H9 (cell line): ENCODE measurements around the gene LDB2. TPM values are rescaled to one million over a fixed set of nuclear protein-coding genes. Genes with fewer than 3 reads are reported as not detected.

Experiments used
- DNase-seq: peaks from one replicate; pipeline ENCODE4 v3.0.0-alpha.2; 2017
- H2AFZ ChIP-seq: one replicate; pipeline ENCODE4 v1.6.1; 2013; ENCODE audit warnings: mild to moderate bottlenecking, low read length, control low read depth, moderate library complexity
- H2AK5ac ChIP-seq: 2 replicates; pipeline ENCODE4 v1.6.1; 2013; ENCODE audit warnings: low read length, control low read depth, mixed read lengths; ENCODE audit not compliant: insufficient read length
- H2BK120ac ChIP-seq: one replicate; pipeline ENCODE4 v1.6.1; 2013; ENCODE audit warnings: low read depth, mild to moderate bottlenecking, low read length, control low read depth, inconsistent platforms; ENCODE audit not compliant: poor library complexity, severe bottlenecking
- H2BK12ac ChIP-seq: 2 replicates; pipeline ENCODE4 v1.6.1; 2013; ENCODE audit warnings: low read length, control low read depth, mixed read lengths, low read depth; ENCODE audit not compliant: insufficient read length
- H2BK15ac ChIP-seq: 2 replicates; pipeline ENCODE4 v1.6.1; 2013; ENCODE audit warnings: low read depth, low read length, control low read depth
- H2BK20ac ChIP-seq: one replicate; pipeline ENCODE4 v1.6.1; 2013; ENCODE audit warnings: low read depth, mild to moderate bottlenecking, low read length, control low read depth, inconsistent platforms; ENCODE audit not compliant: poor library complexity, severe bottlenecking
- H2BK5ac ChIP-seq: 2 replicates; pipeline ENCODE4 v1.6.1; 2013; ENCODE audit warnings: low read length, control low read depth, mixed read lengths; ENCODE audit not compliant: insufficient read length
- H3K14ac ChIP-seq: 2 replicates; pipeline ENCODE4 v1.6.1; 2013; ENCODE audit warnings: low read length, control low read depth; ENCODE audit not compliant: insufficient read depth
- H3K18ac ChIP-seq: 2 replicates; pipeline ENCODE4 v1.6.1; 2013; ENCODE audit warnings: low read depth, mild to moderate bottlenecking, mixed read lengths, low read length, control low read depth; ENCODE audit not compliant: insufficient read length
- H3K23ac ChIP-seq: 2 replicates; pipeline ENCODE4 v1.6.1; 2013; ENCODE audit warnings: low read length, control low read depth, mixed read lengths, low read depth; ENCODE audit not compliant: insufficient read length
- H3K23me2 ChIP-seq: 2 replicates; pipeline ENCODE4 v1.6.1; 2013; ENCODE audit warnings: low read depth, mild to moderate bottlenecking, mixed read lengths, low read length, control low read depth; ENCODE audit not compliant: insufficient read length, poor library complexity, severe bottlenecking
- H3K27ac ChIP-seq: 2 replicates; pipeline ENCODE4 v1.5.1; 2013; ENCODE audit warnings: low read length, control low read depth, mixed read lengths, low read depth; ENCODE audit not compliant: insufficient read length
- H3K27me3 ChIP-seq: 2 replicates; pipeline ENCODE4 v1.6.1; 2013; ENCODE audit warnings: low read length, control low read depth, inconsistent platforms; ENCODE audit not compliant: insufficient read depth
- H3K4ac ChIP-seq: 2 replicates; pipeline ENCODE4 v1.6.1; 2013; ENCODE audit warnings: low read depth, mild to moderate bottlenecking, control low read depth, inconsistent platforms, low read length, moderate library complexity
- H3K4me1 ChIP-seq: 2 replicates; pipeline ENCODE4 v1.6.1; 2013; ENCODE audit warnings: low read length, control low read depth, inconsistent platforms; ENCODE audit not compliant: insufficient read depth
- H3K4me2 ChIP-seq: 2 replicates; pipeline ENCODE4 v1.6.1; 2013; ENCODE audit warnings: low read length, control low read depth, mixed read lengths; ENCODE audit not compliant: insufficient read length, insufficient read depth
- H3K56ac ChIP-seq: 2 replicates; pipeline ENCODE4 v1.6.1; 2013; ENCODE audit warnings: low read depth, mild to moderate bottlenecking, mixed read lengths, low read length, control low read depth; ENCODE audit not compliant: insufficient read length
- H3K79me1 ChIP-seq: 2 replicates; pipeline ENCODE4 v1.6.1; 2013; ENCODE audit warnings: low read depth, mild to moderate bottlenecking, moderate library complexity, low read length, control low read depth, inconsistent platforms; ENCODE audit not compliant: insufficient read depth, poor library complexity, severe bottlenecking
- H3K79me2 ChIP-seq: 2 replicates; pipeline ENCODE4 v1.6.1; 2013; ENCODE audit warnings: low read length, control low read depth, inconsistent platforms; ENCODE audit not compliant: insufficient read depth
- H3K9ac ChIP-seq: 2 replicates; pipeline ENCODE4 v1.6.1; 2013; ENCODE audit warnings: low read length, control low read depth, mixed read lengths; ENCODE audit not compliant: insufficient read length; ENCODE audit errors: extremely low read depth
- H3K9me3 ChIP-seq: one replicate; pipeline ENCODE4 v1.6.1; 2013; ENCODE audit warnings: low read depth, low read length, inconsistent platforms; ENCODE audit not compliant: control insufficient read depth
- H3T11ph ChIP-seq: one replicate; pipeline ENCODE4 v1.6.1; 2013; ENCODE audit warnings: mild to moderate bottlenecking, low read length, control low read depth, inconsistent platforms
- H4K20me1 ChIP-seq: one replicate; pipeline ENCODE4 v1.6.1; 2013; ENCODE audit not compliant: control insufficient read depth, insufficient read length, insufficient read depth
- H4K5ac ChIP-seq: 2 replicates; pipeline ENCODE4 v1.6.1; 2013; ENCODE audit warnings: low read depth, mild to moderate bottlenecking, mixed read lengths, low read length, control low read depth; ENCODE audit not compliant: insufficient read length
- H4K8ac ChIP-seq: replicated peaks from 2 replicates; pipeline ENCODE4 v1.6.1; 2013; ENCODE audit warnings: low read length, control low read depth, mixed read lengths, low read depth; ENCODE audit not compliant: insufficient read length
- H4K91ac ChIP-seq: 2 replicates; pipeline ENCODE4 v1.6.1; 2013; ENCODE audit warnings: low read depth, mild to moderate bottlenecking, moderate library complexity, mixed read lengths, low read length, control low read depth; ENCODE audit not compliant: insufficient read length
- H3K27ac Mint-ChIP-seq, 3 experiments: 2 replicates in 2 of 3; 3 replicates in 1 of 3; pipeline ENCODE4 v1.8.0; 2020 to 2021; ENCODE audit warnings: mixed read lengths in 3 of 3, mild to moderate bottlenecking in 1 of 3, moderate library complexity in 1 of 3
- H3K27me3 Mint-ChIP-seq: 2 replicates; pipeline ENCODE4 v1.8.0; 2021; ENCODE audit warnings: low read depth, mild to moderate bottlenecking, moderate library complexity, mixed read lengths
- H3K36me3 Mint-ChIP-seq, 3 experiments: 2 replicates in 2 of 3; 3 replicates in 1 of 3; pipeline ENCODE4 v1.8.0; 2020 to 2021; ENCODE audit warnings: low read depth in 3 of 3, mixed read lengths in 3 of 3; ENCODE audit not compliant: insufficient read depth in 1 of 3
- H3K4me1 Mint-ChIP-seq, 2 experiments: 2 replicates each; pipeline ENCODE4 v1.8.0; 2020; ENCODE audit warnings: mixed read lengths in 2 of 2
- H3K4me3 Mint-ChIP-seq, 2 experiments: 2 replicates in 1 of 2; 3 replicates in 1 of 2; pipeline ENCODE4 v1.8.0; 2020 to 2021; ENCODE audit warnings: mild to moderate bottlenecking in 2 of 2, mixed read lengths in 2 of 2, moderate library complexity in 1 of 2
- H3K9me3 Mint-ChIP-seq, 2 experiments: 2 replicates in 1 of 2; 3 replicates in 1 of 2; pipeline ENCODE4 v1.8.0; 2020; ENCODE audit warnings: mild to moderate bottlenecking in 2 of 2, mixed read lengths in 2 of 2, moderate library complexity in 1 of 2
- WGBS: extraction: QIAGEN DNeasy Blood & Tissue Kit; methylation state at CpG from one replicate; pipeline ENCODE4 v1.1.7; 2013; ENCODE audit warnings: missing lambda C conversion rate, low lambda C conversion rate, mixed read lengths; ENCODE audit not compliant: insufficient read length; ENCODE audit errors: extremely low coverage; 5-methylcytosine and 5-hydroxymethylcytosine counted together
- total RNA-seq: library from RNA; stranded (reverse); gene quantifications from 2 replicates; pipeline ENCODE4 v1.2.1, GENCODE V29; 2021
- TF ChIP-seq, protein P1 (sequence below): fragments of 200-600 bp; sonication (generic); conservative IDR thresholded peaks from 3 replicates; pipeline ENCODE4 v1.8.0; 2021; ENCODE audit warnings: antibody characterized with exemption, mild to moderate bottlenecking

Gene LDB2
- total RNA-seq, 1 experiment from 2014 or later: 22.5 TPM

DNA sequence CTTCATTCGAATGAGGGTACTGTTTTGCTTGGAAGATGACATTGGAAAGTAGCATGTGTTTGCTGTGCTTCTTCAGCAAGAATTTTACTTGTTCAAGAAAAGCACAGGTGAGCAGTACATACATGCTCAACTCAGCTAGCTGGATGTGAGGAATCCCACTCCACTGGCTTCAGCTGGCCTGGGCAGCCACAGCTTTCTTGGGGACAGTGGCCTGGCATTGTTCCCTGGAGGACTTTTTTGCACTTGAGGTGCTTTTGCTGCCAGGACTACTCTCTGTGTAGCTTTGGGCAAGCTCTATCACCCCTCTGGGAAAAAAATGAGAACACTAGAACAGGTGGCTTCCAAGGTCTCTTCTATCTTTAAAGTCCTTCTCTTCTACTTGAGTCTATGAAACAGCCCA, 184.3 kb downstream of the LDB2 start:
- Histone ChIP-seq H3T11ph (no peak overlapping the region), H3K14ac (no peak overlapping the region), H4K5ac (no peak overlapping the region), H2BK12ac (no peak overlapping the region), H3K27ac (no peak overlapping the region), H3K9ac (no peak overlapping the region), H3K4me2 (no peak overlapping the region), H2BK20ac (no peak overlapping the region), H3K23ac (no peak overlapping the region), H2AK5ac (no peak overlapping the region), H3K79me1 (no peaks in the 10 kb centered on the region), H3K79me2 (no peaks in the 10 kb centered on the region), H3K56ac (no peak overlapping the region), H2AFZ (no peak overlapping the region), H3K4me1 (no peaks in the 10 kb centered on the region), H3K23me2 (no peaks in the 10 kb centered on the region), H4K91ac (no peak overlapping the region), H4K8ac (no peak overlapping the region), H2BK15ac (no peak overlapping the region), H3K9me3 (no peaks in the 10 kb centered on the region), H3K27me3 (no peaks in the 10 kb centered on the region), H2BK5ac (no peak overlapping the region), H3K18ac (no peak overlapping the region), H4K20me1 (no peaks in the 10 kb centered on the region), H3K4ac (no peak overlapping the region), H2BK120ac (no peak overlapping the region)
- no peaks in the 10 kb centered on the region for H3K4me1 Mint-ChIP-seq
- H3K4me3 Mint-ChIP-seq: no peak overlapping the region
- no peak for DNase-seq
- H3K36me3 Mint-ChIP-seq: peaks cover 0 to 4% (median 0%) of the 10 kb centered on the region in 3 experiments; a peak in 2 of 7 replicates
- no peaks in the 10 kb centered on the region; a peak in 1 of 5 replicates for H3K9me3 Mint-ChIP-seq
- TF ChIP-seq, protein P1, sequence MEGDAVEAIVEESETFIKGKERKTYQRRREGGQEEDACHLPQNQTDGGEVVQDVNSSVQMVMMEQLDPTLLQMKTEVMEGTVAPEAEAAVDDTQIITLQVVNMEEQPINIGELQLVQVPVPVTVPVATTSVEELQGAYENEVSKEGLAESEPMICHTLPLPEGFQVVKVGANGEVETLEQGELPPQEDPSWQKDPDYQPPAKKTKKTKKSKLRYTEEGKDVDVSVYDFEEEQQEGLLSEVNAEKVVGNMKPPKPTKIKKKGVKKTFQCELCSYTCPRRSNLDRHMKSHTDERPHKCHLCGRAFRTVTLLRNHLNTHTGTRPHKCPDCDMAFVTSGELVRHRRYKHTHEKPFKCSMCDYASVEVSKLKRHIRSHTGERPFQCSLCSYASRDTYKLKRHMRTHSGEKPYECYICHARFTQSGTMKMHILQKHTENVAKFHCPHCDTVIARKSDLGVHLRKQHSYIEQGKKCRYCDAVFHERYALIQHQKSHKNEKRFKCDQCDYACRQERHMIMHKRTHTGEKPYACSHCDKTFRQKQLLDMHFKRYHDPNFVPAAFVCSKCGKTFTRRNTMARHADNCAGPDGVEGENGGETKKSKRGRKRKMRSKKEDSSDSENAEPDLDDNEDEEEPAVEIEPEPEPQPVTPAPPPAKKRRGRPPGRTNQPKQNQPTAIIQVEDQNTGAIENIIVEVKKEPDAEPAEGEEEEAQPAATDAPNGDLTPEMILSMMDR: no peak
- no peaks in the 10 kb centered on the region for H3K27me3 Mint-ChIP-seq
- H3K27ac Mint-ChIP-seq: no peak overlapping the region
- WGBS: no CpG with 5 or more reads among the region's 1 CpG
